ENCODE results near the gene FAM98B.

- TF ChIP-seq CTCF (conservative IDR thresholded peaks at IDR 0.05; ENCODE audit: low read length) (no peak), EZH2phosphoT487 (IDR thresholded peaks at IDR 0.05; ENCODE audit: borderline replicate concordance) (no peak)
Observed at GRCh38 chr15:38476120-38476519, 22.2 kb downstream of the FAM98B start.

All from Loucy (cell line).